ENCODE measurements around the gene PALM3.

Gene PALM3

GRCh38 chr19:14082675-14082960 lies 20.7 kb upstream of the PALM3 start:
- no peak for DNase-seq (ENCODE audit: low read depth, low spot score)
- Histone ChIP-seq H3K36me3 (ENCODE audit: insufficient read depth, low read length) (peaks cover 3% of the 10 kb centered on the region), H3K27ac (no peak overlapping the region), H3K9me3 (ENCODE audit: low read depth, low read length) (no peaks in the 10 kb centered on the region), H3K9ac (ENCODE audit: insufficient read length) (no peak overlapping the region), H3K4me3 (no peak overlapping the region)
- TF ChIP-seq FOXP2 (optimal IDR thresholded peaks at IDR 0.05; ENCODE audit: control extremely low read depth, extremely low read length, insufficient read depth): no peak
- TF ChIP-seq POLR2AphosphoS5 (IDR thresholded peaks at IDR 0.05; ENCODE audit: borderline replicate concordance, low read depth, low read length): no peak
- TF ChIP-seq EZH2 (IDR thresholded peaks at IDR 0.05): no peak

GRCh38 chr19:14081797-14082674 lies 20.2 kb upstream of the PALM3 start:
- TF ChIP-seq POLR2AphosphoS5 (IDR thresholded peaks at IDR 0.05; ENCODE audit: borderline replicate concordance, low read depth, low read length): no peak
- no peak for TF ChIP-seq EZH2 (IDR thresholded peaks at IDR 0.05)
- TF ChIP-seq FOXP2 (optimal IDR thresholded peaks at IDR 0.05; ENCODE audit: control extremely low read depth, extremely low read length, insufficient read depth): no peak
- H3K27ac ChIP-seq: no peak overlapping the region

GRCh38 chr19:14080887-14081796 lies 19.3 kb upstream of the PALM3 start:
- Histone ChIP-seq H3K9me3 (ENCODE audit: low read depth, low read length) (no peaks in the 10 kb centered on the region), H3K9ac (ENCODE audit: insufficient read length) (peak overlapping the region; percentile 81), H3K4me3 (peak overlapping the region; percentile 84), H3K36me3 (ENCODE audit: insufficient read depth, low read length) (no peaks in the 10 kb centered on the region), H3K27ac (no peak overlapping the region)
- TF ChIP-seq EZH2 (IDR thresholded peaks at IDR 0.05) (no peak), POLR2AphosphoS5 (IDR thresholded peaks at IDR 0.05; ENCODE audit: borderline replicate concordance, low read depth, low read length) (peak; percentile 71), FOXP2 (optimal IDR thresholded peaks at IDR 0.05; ENCODE audit: control extremely low read depth, extremely low read length, insufficient read depth) (no peak)
- peak; percentile 98 for DNase-seq (ENCODE audit: low read depth, low spot score)

More at GRCh38 chr19:14081797-14082674, 20.2 kb upstream of the PALM3 start:
- Histone ChIP-seq H3K4me3 (peak overlapping the region; percentile 84), H3K36me3 (ENCODE audit: insufficient read depth, low read length) (no peaks in the 10 kb centered on the region; the same call in 1 of the 2 replicates), H3K9me3 (ENCODE audit: low read depth, low read length) (no peaks in the 10 kb centered on the region), H3K9ac (ENCODE audit: insufficient read length) (peak overlapping the region; percentile 67)
- no peak for DNase-seq (ENCODE audit: low read depth, low spot score)

- TF ChIP-seq FOXP2 (optimal IDR thresholded peaks at IDR 0.05; ENCODE audit: control extremely low read depth, extremely low read length, insufficient read depth) (no peak), POLR2AphosphoS5 (IDR thresholded peaks at IDR 0.05; ENCODE audit: borderline replicate concordance, low read depth, low read length) (no peak), EZH2 (IDR thresholded peaks at IDR 0.05) (no peak)
- Histone ChIP-seq H3K36me3 (ENCODE audit: insufficient read depth, low read length) (no peaks in the 10 kb centered on the region), H3K27ac (no peak overlapping the region), H3K4me3 (no peak overlapping the region), H3K9me3 (ENCODE audit: low read depth, low read length) (no peaks in the 10 kb centered on the region), H3K9ac (ENCODE audit: insufficient read length) (no peak overlapping the region)
- no peak for DNase-seq (ENCODE audit: low read depth, low spot score)
Observed at GRCh38 chr19:14078411-14078810, 16.5 kb upstream of the PALM3 start.

DNA sequence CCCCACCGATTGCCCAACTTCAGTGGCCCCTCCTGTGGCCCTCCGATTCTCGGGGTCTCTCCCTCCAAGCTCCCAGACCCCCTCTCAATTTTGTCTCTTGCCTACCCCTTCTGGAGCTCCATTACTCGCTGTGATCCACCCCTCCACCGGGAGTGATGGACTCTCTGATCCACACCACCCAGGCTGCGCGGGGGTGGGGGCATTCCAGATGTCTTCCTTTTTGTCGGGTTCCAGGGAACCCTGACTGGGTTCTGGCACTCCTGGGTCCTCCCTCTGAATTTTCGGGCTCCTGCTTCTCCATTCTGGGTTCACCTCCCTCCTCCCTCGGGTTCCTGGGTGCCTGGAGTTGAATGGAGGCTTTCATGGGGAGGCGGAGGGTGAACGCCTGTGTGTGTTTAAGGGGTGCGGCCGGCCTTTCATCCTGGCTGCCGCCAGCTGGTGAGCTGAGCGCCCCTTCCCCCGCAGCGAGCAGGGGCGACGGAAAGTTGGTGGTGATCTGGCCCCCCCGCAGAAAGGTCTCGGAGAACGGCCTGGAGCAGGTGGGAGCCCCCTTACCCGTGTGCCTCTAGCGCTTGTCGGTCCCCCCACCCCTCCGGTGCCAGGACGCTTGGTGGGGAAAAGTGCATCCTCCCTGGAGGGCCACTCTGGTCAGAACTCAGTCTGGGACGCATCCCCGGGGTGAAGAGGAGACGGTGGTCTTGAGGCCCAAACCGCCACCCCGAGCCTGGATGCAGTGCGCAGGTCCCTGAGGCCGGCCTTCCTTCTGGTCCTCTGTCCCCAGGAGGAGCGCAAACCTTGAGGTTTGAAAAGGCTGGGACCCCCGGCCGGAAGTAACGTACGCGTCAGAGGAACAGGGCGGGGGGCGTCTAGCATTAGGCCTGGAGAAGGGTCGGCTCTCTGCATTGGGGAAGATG lies 12.3 kb upstream of the PALM3 start:
- peak overlapping the region; percentile 82 for H3K4me3 ChIP-seq
- no peak for DNase-seq (ENCODE audit: low read depth, low spot score)
- H3K9me3 ChIP-seq (ENCODE audit: low read depth, low read length): no peaks in the 10 kb centered on the region
- no peak overlapping the region for H3K27ac ChIP-seq
- H3K9ac ChIP-seq (ENCODE audit: insufficient read length): peak overlapping the region; percentile 17
- no peaks in the 10 kb centered on the region for H3K36me3 ChIP-seq (ENCODE audit: insufficient read depth, low read length)
- TF ChIP-seq EZH2 (IDR thresholded peaks at IDR 0.05) (no peak), POLR2AphosphoS5 (IDR thresholded peaks at IDR 0.05; ENCODE audit: borderline replicate concordance, low read depth, low read length) (no peak), FOXP2 (optimal IDR thresholded peaks at IDR 0.05; ENCODE audit: control extremely low read depth, extremely low read length, insufficient read depth) (no peak)

- no peaks in the 10 kb centered on the region for H3K9me3 ChIP-seq (ENCODE audit: low read depth, low read length)
- no peaks in the 10 kb centered on the region for H3K36me3 ChIP-seq (ENCODE audit: insufficient read depth, low read length)
- peak overlapping the region; percentile 17 for H3K9ac ChIP-seq (ENCODE audit: insufficient read length)
- H3K27ac ChIP-seq: no peak overlapping the region
- no peak for DNase-seq (ENCODE audit: low read depth, low spot score)
- H3K4me3 ChIP-seq: peak overlapping the region; percentile 83
- TF ChIP-seq FOXP2 (optimal IDR thresholded peaks at IDR 0.05; ENCODE audit: control extremely low read depth, extremely low read length, insufficient read depth) (no peak), POLR2AphosphoS5 (IDR thresholded peaks at IDR 0.05; ENCODE audit: borderline replicate concordance, low read depth, low read length) (no peak), EZH2 (IDR thresholded peaks at IDR 0.05) (no peak)
Observed at GRCh38 chr19:14073261-14073924, 11.5 kb upstream of the PALM3 start.

DNA sequence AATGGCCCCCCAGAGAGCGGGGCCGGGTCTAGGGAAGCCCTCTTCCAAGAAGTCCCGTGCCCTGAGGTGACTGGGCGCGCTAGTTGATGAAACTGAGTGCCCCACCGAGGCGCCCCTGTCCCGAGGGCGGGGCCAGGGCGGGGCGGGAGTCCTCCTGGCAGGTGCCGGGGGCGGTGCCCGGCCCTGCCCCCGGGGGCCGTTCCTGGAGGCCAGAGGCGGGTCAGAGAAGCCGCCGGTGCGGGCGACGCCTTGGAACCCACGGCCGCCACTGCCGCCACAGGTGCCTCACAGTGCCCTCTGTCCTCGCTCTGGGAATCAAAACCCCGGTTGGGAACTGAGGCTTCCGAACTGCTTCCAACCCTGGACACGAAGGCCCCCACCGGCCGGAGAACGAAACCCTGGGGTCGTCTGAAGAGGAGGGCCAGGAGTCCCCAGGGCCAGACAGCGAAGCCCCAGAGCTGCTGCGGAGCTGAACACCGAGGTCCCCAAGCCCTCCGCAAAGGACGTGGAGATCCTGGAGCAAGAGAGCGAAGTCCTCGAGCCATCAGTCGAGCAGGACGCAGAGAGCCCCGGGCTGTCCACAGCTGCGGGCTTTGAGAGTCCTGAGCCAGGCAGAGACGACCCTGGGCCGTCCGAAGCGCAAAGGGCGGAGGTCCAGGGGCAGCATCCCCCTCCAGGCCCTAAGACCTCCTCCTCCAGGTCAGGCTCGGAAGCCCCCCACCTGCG lies 10.8 kb upstream of the PALM3 start, which contains the start of gene MISP3:
Gene MISP3, plus strand, starts transcription at position 252 of the 726 bp plus-strand sequence. CDS start 524 bp downstream, outside the sequence.
- H3K36me3 ChIP-seq (ENCODE audit: insufficient read depth, low read length): no peaks in the 10 kb centered on the region
- H3K9ac ChIP-seq (ENCODE audit: insufficient read length): peak within 1 kb of the TSS; percentile 17
- no peak within 1 kb of the TSS for H3K27ac ChIP-seq
- no peaks in the 10 kb centered on the region for H3K9me3 ChIP-seq (ENCODE audit: low read depth, low read length)
- peak within 1 kb of the TSS; percentile 83 for H3K4me3 ChIP-seq
- no peak for DNase-seq (ENCODE audit: low read depth, low spot score)
- TF ChIP-seq FOXP2 (optimal IDR thresholded peaks at IDR 0.05; ENCODE audit: control extremely low read depth, extremely low read length, insufficient read depth): no peak
- no peak for TF ChIP-seq EZH2 (IDR thresholded peaks at IDR 0.05)
- no peak for TF ChIP-seq POLR2AphosphoS5 (IDR thresholded peaks at IDR 0.05; ENCODE audit: borderline replicate concordance, low read depth, low read length)
